Activated B cell treated with CpG ODN at 0.5 μM for 24 hours (primary cell): Measurements from ENCODE around the gene FHIT. TPM values are rescaled to one million over a fixed set of nuclear protein-coding genes. Genes with fewer than 3 reads are reported as not detected.

ENCODE experiments used
- ATAC-seq: fragments of 200-7000 bp; cut with Tn5 transposase; one replicate; pipeline ENCODE4 v1.10.0; 2021; ENCODE audit warnings: low read depth, mild to moderate bottlenecking, moderate library complexity
- CTCF ChIA-PET: fragments of 350-600 bp; sonication (Branson Sonifier 250); formaldehyde crosslinking; loops from one replicate; lab custom pipeline; 2021; ENCODE audit warnings: antibody characterized with exemption; lab: Charles Lee
- POLR2A ChIA-PET: fragments of 350-600 bp; sonication (Branson Sonifier 250); formaldehyde crosslinking; loops from one replicate; lab custom pipeline; 2021; ENCODE audit warnings: antibody characterized with exemption; lab: Charles Lee
- DNase-seq: peaks from one replicate; pipeline ENCODE4 v3.0.0; 2022
- H3K27ac Mint-ChIP-seq: one replicate; pipeline ENCODE4 v1.8.0; 2020; ENCODE audit warnings: mixed read lengths
- H3K27me3 Mint-ChIP-seq: one replicate; pipeline ENCODE4 v1.8.0; 2021; ENCODE audit warnings: mixed read lengths
- H3K36me3 Mint-ChIP-seq: one replicate; pipeline ENCODE4 v1.8.0; 2021; ENCODE audit warnings: low read depth, mixed read lengths
- H3K4me1 Mint-ChIP-seq: one replicate; pipeline ENCODE4 v1.8.0; 2021; ENCODE audit warnings: mixed read lengths
- H3K4me3 Mint-ChIP-seq: one replicate; pipeline ENCODE4 v1.8.0; 2020; ENCODE audit warnings: mild to moderate bottlenecking, mixed read lengths
- H3K9me3 Mint-ChIP-seq: one replicate; pipeline ENCODE4 v1.8.0; 2020; ENCODE audit warnings: mixed read lengths
- CTCF ChIP-seq: fragments of 200-600 bp; IDR thresholded peaks from one replicate; pipeline ENCODE4 v1.8.0; 2022; ENCODE audit warnings: antibody characterized with exemption, mild to moderate bottlenecking
- intact Hi-C: fragments of 100-400 bp; cut with micrococcal nuclease; formaldehyde crosslinking; loops from one replicate; pipeline ENCODE4 v1.15.1; 2024
- total RNA-seq: library from RNA; stranded (reverse); gene quantifications from 2 replicates; pipeline ENCODE4 v1.2.3, GENCODE V29; 2022

Gene FHIT
- total RNA-seq, 1 donor from 2014 or later: 5.5 TPM

GRCh38 chr3:59750391-59750790, 1500.9 kb downstream of the FHIT start:
- CTCF ChIA-PET: no interaction called here
- H3K36me3 Mint-ChIP-seq: no peaks in the 10 kb centered on the region
- DNase-seq: no peak
- H3K9me3 Mint-ChIP-seq: no peaks in the 10 kb centered on the region
- no peak overlapping the region for H3K27ac Mint-ChIP-seq
- POLR2A ChIA-PET: no interaction called here
- no peak overlapping the region for H3K4me3 Mint-ChIP-seq
- no peak for TF ChIP-seq CTCF
- no peaks in the 10 kb centered on the region for H3K27me3 Mint-ChIP-seq
- intact Hi-C loops: no loop called here
- H3K4me1 Mint-ChIP-seq: no peaks in the 10 kb centered on the region
- no peak for ATAC-seq

GRCh38 chr3:59749291-59749690, 1502.0 kb downstream of the FHIT start:
- no peak overlapping the region for H3K4me3 Mint-ChIP-seq
- no peak for TF ChIP-seq CTCF
- DNase-seq (no peak), ATAC-seq (no peak)
- ChIA-PET CTCF (no interaction called here), POLR2A (no interaction called here)
- H3K36me3 Mint-ChIP-seq: no peaks in the 10 kb centered on the region
- no peaks in the 10 kb centered on the region for H3K27me3 Mint-ChIP-seq
- no peaks in the 10 kb centered on the region for H3K4me1 Mint-ChIP-seq
- H3K9me3 Mint-ChIP-seq: no peaks in the 10 kb centered on the region
- no peak overlapping the region for H3K27ac Mint-ChIP-seq
- intact Hi-C loops: no loop called here

- no peak for DNase-seq
- ChIA-PET CTCF (no interaction called here), POLR2A (no interaction called here)
- intact Hi-C loops: no loop called here
- H3K9me3 Mint-ChIP-seq: no peaks in the 10 kb centered on the region
- H3K36me3 Mint-ChIP-seq: no peaks in the 10 kb centered on the region
- no peak for ATAC-seq
- H3K4me3 Mint-ChIP-seq: no peak overlapping the region
- no peaks in the 10 kb centered on the region for H3K4me1 Mint-ChIP-seq
- no peak for TF ChIP-seq CTCF
- H3K27me3 Mint-ChIP-seq: peaks cover 3% of the 10 kb centered on the region
- no peak overlapping the region for H3K27ac Mint-ChIP-seq
These were observed 1504.7 kb downstream of the FHIT start for GRCh38 chr3:59746585-59746984.

GRCh38 chr3:59737241-59737640, 1514.0 kb downstream of the FHIT start:
- TF ChIP-seq CTCF: no peak
- no peak for ATAC-seq
- Mint-ChIP-seq H3K36me3 (no peaks in the 10 kb centered on the region), H3K27ac (no peak overlapping the region), H3K27me3 (peaks cover 5% of the 10 kb centered on the region), H3K4me1 (peaks cover 4% of the 10 kb centered on the region), H3K4me3 (no peak overlapping the region), H3K9me3 (no peaks in the 10 kb centered on the region)
- ChIA-PET POLR2A (no interaction called here), CTCF (interaction anchor here (1.6 kb wide), 1 partner anchor 15 kb away, joined by 3 read pairs; no protein-coding TSS in a partner anchor)
- intact Hi-C loops: no loop called here
- no peak for DNase-seq

- intact Hi-C loops: no loop called here
- Mint-ChIP-seq H3K27ac (no peak overlapping the region), H3K27me3 (no peaks in the 10 kb centered on the region), H3K9me3 (no peaks in the 10 kb centered on the region), H3K4me1 (peaks cover 10% of the 10 kb centered on the region), H3K4me3 (no peak overlapping the region), H3K36me3 (no peaks in the 10 kb centered on the region)
- ChIA-PET POLR2A (no interaction called here), CTCF (interaction anchor here (0.6 kb wide), 1 partner anchor 117 kb away, joined by 3 read pairs; no protein-coding TSS in a partner anchor)
- TF ChIP-seq CTCF: no peak
- no peak for DNase-seq
- ATAC-seq: no peak
These were observed 1517.2 kb downstream of the FHIT start for GRCh38 chr3:59734061-59734460.
